K562 (cell line): ENCODE data around the gene NOL4L. TPM values are rescaled to one million over a fixed set of nuclear protein-coding genes. Genes with fewer than 3 reads are reported as not detected.

Source experiments
- ATAC-seq: fragments of 200-7000 bp; cut with Tn5 transposase; 3 replicates; pipeline ENCODE4 v1.9.1; 2020; ENCODE audit warnings: moderate library complexity
- BruUV-seq: library from RNA; stranded (reverse); fragments of 400-500 nt; replicated peaks from 2 replicates; lab custom pipeline; 2021; lab: Mats Ljungman, UMichigan
- CTCF ChIA-PET: fragments of 300-600 bp; formaldehyde crosslinking; extraction: SDS; loops from one replicate; lab custom pipeline; 2021; ENCODE audit warnings: low intra/inter-chr PET ratio; lab: Yijun Ruan, JAX
- POLR2A ChIA-PET: fragments of 300-600, 350-650 bp; sonication (Branson Sonifier 250); formaldehyde crosslinking; extraction: SDS; loops from one replicate; lab custom pipeline; 2021; ENCODE audit warnings: antibody characterized with exemption, inconsistent platforms; lab: Yijun Ruan, JAX
- DNase-seq, 4 experiments: peaks; one replicate each; pipeline versions ENCODE4 v3.0.0 to v3.0.0-alpha.2; 2011 to 2018; ENCODE audit warnings: low spot score in 3 of 4, mixed read lengths in 3 of 4; ENCODE audit errors: extremely low read depth in 1 of 4
- FAIRE-seq: peaks from 2 replicates; lab custom pipeline; 2011; peaks lifted over from hg19 to GRCh38; lab: Jason Lieb, UNC
- H2AFZ ChIP-seq: 2 replicates; pipeline ENCODE4 v1.6.0; 2011; ENCODE audit warnings: low read depth, low read length, control low read depth, inconsistent platforms
- H3K27ac ChIP-seq: fragments of 200-600 bp; 3 replicates; pipeline ENCODE4 v1.8.0; 2011; ENCODE audit warnings: low read depth, mild to moderate bottlenecking, control low read depth, inconsistent platforms, low read length, moderate library complexity, mixed read lengths; ENCODE audit errors: extremely low read depth
- H3K27me3 ChIP-seq, 2 experiments: fragments of 300-600 bp in 1 of 2; 2 replicates in 1 of 2; 3 replicates in 1 of 2; pipeline versions ENCODE4 v1.6.0 to v1.8.0; 2011; ENCODE audit warnings: inconsistent platforms in 2 of 2, low read length in 2 of 2, mild to moderate bottlenecking in 1 of 2, mixed read lengths in 1 of 2, moderate library complexity in 1 of 2; ENCODE audit not compliant: control insufficient read depth in 2 of 2, insufficient read depth in 2 of 2
- H3K36me3 ChIP-seq: fragments of 300-600 bp; 3 replicates; pipeline ENCODE4 v1.8.0; 2011; ENCODE audit warnings: mild to moderate bottlenecking, low read length, inconsistent platforms; ENCODE audit not compliant: control insufficient read depth, insufficient read depth
- H3K4me1 ChIP-seq, 2 experiments: fragments of 200-600 bp in 1 of 2; replicated peaks in 1 of 2; 2 replicates in 1 of 2; 3 replicates in 1 of 2; pipeline versions ENCODE4 v1.5.1 to v1.8.0; 2011; ENCODE audit warnings: inconsistent platforms in 2 of 2, low read length in 2 of 2, mild to moderate bottlenecking in 1 of 2, mixed read lengths in 1 of 2, moderate library complexity in 1 of 2; ENCODE audit not compliant: control insufficient read depth in 2 of 2, insufficient read depth in 2 of 2
- H3K4me2 ChIP-seq: 2 replicates; pipeline ENCODE4 v1.6.1; 2011; ENCODE audit warnings: low read length, control low read depth, inconsistent platforms, mixed read lengths; ENCODE audit not compliant: insufficient read depth
- H3K4me3 ChIP-seq: fragments of 200-600 bp; sonication (generic), shearing (Covaris generic); 2 replicates; pipeline ENCODE4 v1.5.1; 2016; ENCODE audit warnings: control low read depth, inconsistent platforms
- H3K79me2 ChIP-seq: fragments of 200-600 bp; 3 replicates; pipeline ENCODE4 v1.8.0; 2011; ENCODE audit warnings: low read length, inconsistent platforms; ENCODE audit not compliant: control insufficient read depth, insufficient read depth
- H3K9ac ChIP-seq, 2 experiments: 2 replicates each; pipeline versions ENCODE4 v1.6.0 to v1.6.1; 2011; ENCODE audit warnings: low read depth in 2 of 2, low read length in 2 of 2, control low read depth in 1 of 2, inconsistent platforms in 1 of 2, mild to moderate bottlenecking in 1 of 2, mixed read lengths in 1 of 2; ENCODE audit not compliant: insufficient read depth in 1 of 2
- H3K9me1 ChIP-seq: one replicate; pipeline ENCODE4 v1.6.0; 2011; ENCODE audit warnings: inconsistent platforms, mild to moderate bottlenecking, low read length, moderate library complexity; ENCODE audit not compliant: control insufficient read depth, insufficient read depth
- H3K9me3 ChIP-seq: replicated peaks from 2 replicates; pipeline ENCODE4 v1.5.1; 2011; ENCODE audit warnings: low read depth, low read length, inconsistent platforms; ENCODE audit not compliant: control insufficient read depth, insufficient read depth
- H4K20me1 ChIP-seq: replicated peaks from 2 replicates; pipeline ENCODE4 v1.6.1; 2011; ENCODE audit warnings: low read length, inconsistent platforms, mixed read lengths; ENCODE audit not compliant: control insufficient read depth, insufficient read depth
- ATF1 ChIP-seq, 2 experiments: fragments of 450-650 bp in 1 of 2; IDR thresholded peaks; 2 replicates each; pipeline ENCODE4 v1.6.1; 2016; ENCODE audit warnings: missing compliant biosample characterization in 1 of 2, missing genetic modification characterization in 1 of 2
- CBX8 ChIP-seq: fragments of 200-600 bp; sonication (generic); IDR thresholded peaks from 2 replicates; pipeline ENCODE4 v1.6.1; 2012; ENCODE audit warnings: borderline replicate concordance, mixed run types, low read depth, mild to moderate bottlenecking, moderate library complexity, mixed read lengths, low read length, control low read depth, inconsistent platforms; ENCODE audit not compliant: poor library complexity, severe bottlenecking; ENCODE audit errors: extremely low read depth
- ETS2 ChIP-seq: IDR thresholded peaks from 2 replicates; pipeline ENCODE4 v1.6.1; 2016; ENCODE audit warnings: borderline replicate concordance, missing genetic modification characterization, mild to moderate bottlenecking, moderate library complexity, missing compliant biosample characterization; ENCODE audit not compliant: poor library complexity, severe bottlenecking
- MED1 ChIP-seq: sonication (generic); formaldehyde crosslinking; IDR thresholded peaks from 2 replicates; pipeline ENCODE4 v1.8.1; 2023; ENCODE audit warnings: missing genetic modification reagents, borderline replicate concordance
- NEUROD1 ChIP-seq: fragments of 150-350 bp; IDR thresholded peaks from 2 replicates; pipeline ENCODE4 v1.6.1; 2014; ENCODE audit warnings: borderline replicate concordance, low read length, low read depth; ENCODE audit not compliant: partially characterized antibody
- NFATC3 ChIP-seq: fragments of 450-650 bp; IDR thresholded peaks from 2 replicates; pipeline ENCODE4 v1.6.1; 2017; ENCODE audit warnings: mild to moderate bottlenecking
- RFX7 ChIP-seq: fragments of 250-450 bp; sonication (Bioruptor Pico); IDR thresholded peaks from 2 replicates; pipeline ENCODE4 v1.5.1; 2021; ENCODE audit warnings: mild to moderate bottlenecking
- SMAD1 ChIP-seq: fragments of 150-350 bp; IDR thresholded peaks from 2 replicates; pipeline ENCODE4 v1.6.1; 2014; ENCODE audit warnings: low read length, low read depth; ENCODE audit not compliant: partially characterized antibody
- SRSF9 ChIP-seq: fragments of 200-400 bp; formaldehyde crosslinking; IDR thresholded peaks from 2 replicates; pipeline ENCODE4 v1.6.1; 2017; ENCODE audit warnings: low read depth, low read length, borderline replicate concordance
- SUPT5H ChIP-seq: fragments of 450-650 bp; IDR thresholded peaks from 2 replicates; pipeline ENCODE4 v1.6.1; 2016
- TAF9B ChIP-seq: fragments of 450-650 bp; IDR thresholded peaks from 2 replicates; pipeline ENCODE4 v1.6.1; 2018; ENCODE audit warnings: mild to moderate bottlenecking; ENCODE audit not compliant: partially characterized antibody
- TRIM24 ChIP-seq, 2 experiments: fragments of 450-650 bp; IDR thresholded peaks; 2 replicates each; pipeline ENCODE4 v1.6.1; 2016
- ZNF124 ChIP-seq: sonication (generic); formaldehyde crosslinking; IDR thresholded peaks from 2 replicates; pipeline ENCODE4 v1.8.1; 2022; ENCODE audit warnings: missing genetic modification reagents
- ZNF224 ChIP-seq: sonication (generic); formaldehyde crosslinking; IDR thresholded peaks from 2 replicates; pipeline ENCODE4 v1.8.0; 2022; ENCODE audit warnings: mild to moderate bottlenecking, missing genetic modification reagents
- ZNF436 ChIP-seq: fragments of 250-450, 450-650 bp; sonication (Bioruptor Pico); formaldehyde crosslinking; IDR thresholded peaks from 2 replicates; pipeline ENCODE4 v1.7.0; 2020; ENCODE audit warnings: mild to moderate bottlenecking
- WGBS: fragments of 100-300 bp; shearing (Covaris generic); methylation state at CpG from one replicate; pipeline ENCODE4 v1.1.6; 2016; ENCODE audit warnings: low coverage, mixed read lengths; ENCODE audit not compliant: insufficient coverage; ENCODE audit errors: missing lambda C conversion rate; 5-methylcytosine and 5-hydroxymethylcytosine counted together
- in situ Hi-C: fragments of 300-500 bp; cut with MboI; formaldehyde crosslinking; loops from 4 replicates; pipeline ENCODE4 v1.15.0; 2018; ENCODE audit warnings: inconsistent platforms, mixed read lengths
- intact Hi-C: fragments of 100-400 bp; cut with micrococcal nuclease; formaldehyde crosslinking; loops from 2 replicates; pipeline ENCODE4 v1.14.2; 2022
- polyA plus RNA-seq, 8 experiments: library from polyadenylated mRNA; depleted of rRNA in 4 of 8; stranded (reverse) in 5 of 8; unstranded in 3 of 8; fragments of >200 nt; fragmentation: Nextera tagmentation in 2 of 8; fragmentation: Illumina TruSeq in 1 of 8; extraction: Ambion mirVana in 2 of 8; extraction: Trizol in 1 of 8; gene quantifications; 2 replicates each; pipeline versions ENCODE4 v1.2.1 to v1.2.3, GENCODE V29; 2011 to 2014; ENCODE audit warnings: inconsistent platforms in 1 of 8, missing spikeins in 1 of 8
- total RNA-seq, 7 experiments: library from RNA; depleted of rRNA in 6 of 7; stranded (reverse); fragments of >200 nt in 6 of 7; fragmentation: Illumina TruSeq in 2 of 7; extraction: Trizol in 2 of 7; gene quantifications; 2 replicates each; pipeline versions ENCODE4 v1.2.1 to v1.2.3, GENCODE V29; 2011 to 2021; ENCODE audit warnings: low replicate concordance in 1 of 7
- TF ChIP-seq, protein P1 (sequence below), 2 experiments: fragments of 150-350 bp in 1 of 2; IDR thresholded peaks; 2 replicates each; pipeline ENCODE4 v1.6.1; 2012 to 2016; ENCODE audit warnings: low read depth in 2 of 2, low read length in 2 of 2, mild to moderate bottlenecking in 1 of 2, moderate library complexity in 1 of 2
- TF ChIP-seq, protein P2 (sequence below): IDR thresholded peaks from 2 replicates; pipeline ENCODE4 v1.6.1; 2016; ENCODE audit warnings: missing genetic modification characterization, missing compliant biosample characterization

The NOL4L gene
- total and polyA plus RNA-seq, 9 of the 15 experiments (the other 6 are each of a cell fraction or from before 2014, with no cell fraction given), result 5.1 to 36.2 (median 13.6) TPM

DNA sequence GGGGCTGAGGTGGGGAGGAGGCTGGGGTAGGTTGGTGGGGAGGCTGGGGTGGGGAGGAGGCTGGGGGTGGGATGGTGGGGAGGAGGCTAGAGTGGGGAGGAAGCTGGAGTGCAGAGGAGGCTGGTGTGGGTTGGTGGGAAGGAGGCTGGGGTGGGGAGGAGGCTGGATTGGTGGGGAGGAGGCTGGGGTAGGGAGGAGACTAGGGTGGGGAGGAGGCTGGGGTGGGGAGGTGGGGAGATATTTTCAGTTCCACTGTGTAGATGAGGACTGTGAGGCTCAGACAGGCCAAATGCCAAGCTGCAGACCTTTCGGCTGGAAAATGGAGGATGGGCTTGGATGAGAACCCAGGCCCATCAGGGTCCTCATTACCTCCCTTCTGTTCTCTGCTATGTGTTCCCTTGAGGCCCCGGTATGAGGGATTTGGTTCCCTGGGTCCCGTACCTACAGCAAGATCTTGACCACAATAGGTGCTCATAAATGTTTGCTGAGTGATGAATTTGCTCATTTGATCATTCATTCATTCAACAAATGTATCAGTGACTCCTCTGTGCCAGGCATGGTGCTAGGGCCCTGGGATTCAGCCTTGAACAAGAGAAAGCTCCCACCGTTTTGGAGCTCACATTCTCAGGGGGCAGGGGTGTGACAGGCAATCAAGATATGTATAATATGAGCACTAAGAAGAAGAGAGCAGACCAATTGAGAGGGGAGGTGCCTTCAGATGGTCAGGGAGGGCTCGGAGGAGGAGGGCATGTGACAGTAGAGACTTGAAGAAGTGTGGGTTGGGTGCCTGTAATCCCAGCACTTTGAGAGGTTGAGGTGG, 36.1 kb upstream of the NOL4L start:
- intact Hi-C loops, result no loop called here
- Histone ChIP-seq H3K27me3 (no peaks in the 10 kb centered on the region), H3K4me1 (peaks cover 27 to 52% of the 10 kb centered on the region in 2 experiments), H3K27ac (peak overlapping the region; percentile 60), H3K9me3 (no peaks in the 10 kb centered on the region), H4K20me1 (peaks cover 14% of the 10 kb centered on the region; the same call in 1 of the 2 replicates), H3K9ac (peak overlapping the region; percentile 4 to 36; a peak in 2 of 4 replicates), H3K36me3 (peaks cover 67% of the 10 kb centered on the region; the same call in 2 of the 3 replicates), H3K9me1 (peaks cover 7% of the 10 kb centered on the region), H3K79me2 (peaks cover 39% of the 10 kb centered on the region), H3K4me2 (peak overlapping the region; percentile 37; the same call in 1 of the 2 replicates), H2AFZ (no peak overlapping the region), H3K4me3 (no peak overlapping the region)
- POLR2A ChIA-PET, result interaction anchor here (0.5 to 5.6 kb wide), 7 partner anchors 8 to 335 kb away, joined by 3 to 39 read pairs (median 3); no protein-coding TSS in a partner anchor
- FAIRE-seq (peak; percentile 97), DNase-seq (peak; percentile 95 to 100 (median 98)), ATAC-seq (peak; percentile 83)
- 22% methylated on average over 5 of the region's 5 CpGs for WGBS
- in situ Hi-C loops, result no loop called here
- no TSS peak for BruUV-seq
- CTCF ChIA-PET, result no interaction called here
- TF ChIP-seq NEUROD1 (no peak), CBX8 (no peak), SMAD1 (no peak), MED1 (CRISPR knock-in tag) (no peak), RFX7 (CRISPR knock-in tag) (no peak), TRIM24 (IDR thresholded peaks at IDR 0.05) (no peak), SUPT5H (no peak; the same call in 1 of the 2 replicates), SRSF9 (no peak), ZNF224 (CRISPR knock-in tag) (no peak), ZNF436 (CRISPR knock-in tag) (no peak), ATF1 (CRISPR knock-in tag; IDR thresholded peaks at IDR 0.05) (no peak), ATF1 (tag; IDR thresholded peaks at IDR 0.05) (no peak), ZNF124 (CRISPR knock-in tag) (no peak), TAF9B (no peak), ETS2 (no peak), NFATC3 (no peak)
- TF ChIP-seq, protein P1, sequence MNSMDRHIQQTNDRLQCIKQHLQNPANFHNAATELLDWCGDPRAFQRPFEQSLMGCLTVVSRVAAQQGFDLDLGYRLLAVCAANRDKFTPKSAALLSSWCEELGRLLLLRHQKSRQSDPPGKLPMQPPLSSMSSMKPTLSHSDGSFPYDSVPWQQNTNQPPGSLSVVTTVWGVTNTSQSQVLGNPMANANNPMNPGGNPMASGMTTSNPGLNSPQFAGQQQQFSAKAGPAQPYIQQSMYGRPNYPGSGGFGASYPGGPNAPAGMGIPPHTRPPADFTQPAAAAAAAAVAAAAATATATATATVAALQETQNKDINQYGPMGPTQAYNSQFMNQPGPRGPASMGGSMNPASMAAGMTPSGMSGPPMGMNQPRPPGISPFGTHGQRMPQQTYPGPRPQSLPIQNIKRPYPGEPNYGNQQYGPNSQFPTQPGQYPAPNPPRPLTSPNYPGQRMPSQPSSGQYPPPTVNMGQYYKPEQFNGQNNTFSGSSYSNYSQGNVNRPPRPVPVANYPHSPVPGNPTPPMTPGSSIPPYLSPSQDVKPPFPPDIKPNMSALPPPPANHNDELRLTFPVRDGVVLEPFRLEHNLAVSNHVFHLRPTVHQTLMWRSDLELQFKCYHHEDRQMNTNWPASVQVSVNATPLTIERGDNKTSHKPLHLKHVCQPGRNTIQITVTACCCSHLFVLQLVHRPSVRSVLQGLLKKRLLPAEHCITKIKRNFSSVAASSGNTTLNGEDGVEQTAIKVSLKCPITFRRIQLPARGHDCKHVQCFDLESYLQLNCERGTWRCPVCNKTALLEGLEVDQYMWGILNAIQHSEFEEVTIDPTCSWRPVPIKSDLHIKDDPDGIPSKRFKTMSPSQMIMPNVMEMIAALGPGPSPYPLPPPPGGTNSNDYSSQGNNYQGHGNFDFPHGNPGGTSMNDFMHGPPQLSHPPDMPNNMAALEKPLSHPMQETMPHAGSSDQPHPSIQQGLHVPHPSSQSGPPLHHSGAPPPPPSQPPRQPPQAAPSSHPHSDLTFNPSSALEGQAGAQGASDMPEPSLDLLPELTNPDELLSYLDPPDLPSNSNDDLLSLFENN (IDR thresholded peaks at IDR 0.05; ENCODE audit: low read depth in 2 of 2, low read length in 2 of 2), result no peak
- TF ChIP-seq, protein P2, sequence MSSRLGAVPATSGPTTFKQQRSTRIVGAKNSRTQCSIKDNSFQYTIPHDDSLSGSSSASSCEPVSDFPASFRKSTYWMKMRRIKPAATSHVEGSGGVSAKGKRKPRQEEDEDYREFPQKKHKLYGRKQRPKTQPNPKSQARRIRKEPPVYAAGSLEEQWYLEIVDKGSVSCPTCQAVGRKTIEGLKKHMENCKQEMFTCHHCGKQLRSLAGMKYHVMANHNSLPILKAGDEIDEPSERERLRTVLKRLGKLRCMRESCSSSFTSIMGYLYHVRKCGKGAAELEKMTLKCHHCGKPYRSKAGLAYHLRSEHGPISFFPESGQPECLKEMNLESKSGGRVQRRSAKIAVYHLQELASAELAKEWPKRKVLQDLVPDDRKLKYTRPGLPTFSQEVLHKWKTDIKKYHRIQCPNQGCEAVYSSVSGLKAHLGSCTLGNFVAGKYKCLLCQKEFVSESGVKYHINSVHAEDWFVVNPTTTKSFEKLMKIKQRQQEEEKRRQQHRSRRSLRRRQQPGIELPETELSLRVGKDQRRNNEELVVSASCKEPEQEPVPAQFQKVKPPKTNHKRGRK (tag), result no peak
